Measurements from ENCODE around the gene XCR1. TPM values are rescaled to one million over a fixed set of nuclear protein-coding genes. Genes with fewer than 3 reads are reported as not detected.

Gene XCR1
- total and polyA plus RNA-seq, 2 donors (not counting 1 experiment from before 2014, with no cell fraction given): 0.01 TPM; not detected in 1

DNA sequence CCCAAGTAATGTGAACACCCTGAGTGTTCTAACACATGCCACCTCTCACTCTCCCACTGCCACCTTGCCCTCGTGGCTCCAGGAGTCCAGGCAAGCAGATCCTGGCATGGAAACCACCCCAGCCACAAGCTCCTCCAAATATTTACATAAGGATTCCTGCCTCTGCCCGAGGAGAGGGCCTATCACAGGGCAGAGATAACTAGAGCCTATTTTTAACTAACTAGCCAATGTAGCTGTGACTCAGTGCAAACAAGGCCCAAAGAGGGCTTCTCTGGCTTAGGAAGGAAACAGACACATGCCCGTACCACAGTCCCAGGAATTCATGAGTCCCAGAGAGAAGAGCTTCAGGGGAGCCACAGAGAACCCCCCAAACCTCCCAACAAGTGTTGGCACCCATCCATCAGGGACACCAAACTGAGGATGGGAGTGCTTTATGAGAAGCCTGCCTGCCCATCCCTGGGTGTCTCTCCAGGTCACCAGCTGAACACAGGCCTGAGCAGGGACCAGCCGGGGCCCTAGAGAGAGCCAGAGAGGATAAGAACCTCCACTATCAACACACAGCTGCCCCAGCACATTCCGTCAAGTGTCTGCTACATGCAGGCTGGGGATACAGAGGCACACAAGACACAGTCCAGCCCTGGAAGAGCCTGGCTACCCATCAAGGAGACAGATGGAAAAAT is 40.8 kb downstream of the XCR1 start:
- Mint-ChIP-seq H3K27ac (peak overlapping the region; percentile 57), H3K4me3 (no peak overlapping the region), H3K27me3 (no peaks in the 10 kb centered on the region), H3K4me1 (peaks cover 14% of the 10 kb centered on the region), H3K9me3 (ENCODE audit: insufficient read depth) (no peaks in the 10 kb centered on the region)
- intact Hi-C loops (cut with micrococcal nuclease): no loop called here
- TF ChIP-seq, protein P1, sequence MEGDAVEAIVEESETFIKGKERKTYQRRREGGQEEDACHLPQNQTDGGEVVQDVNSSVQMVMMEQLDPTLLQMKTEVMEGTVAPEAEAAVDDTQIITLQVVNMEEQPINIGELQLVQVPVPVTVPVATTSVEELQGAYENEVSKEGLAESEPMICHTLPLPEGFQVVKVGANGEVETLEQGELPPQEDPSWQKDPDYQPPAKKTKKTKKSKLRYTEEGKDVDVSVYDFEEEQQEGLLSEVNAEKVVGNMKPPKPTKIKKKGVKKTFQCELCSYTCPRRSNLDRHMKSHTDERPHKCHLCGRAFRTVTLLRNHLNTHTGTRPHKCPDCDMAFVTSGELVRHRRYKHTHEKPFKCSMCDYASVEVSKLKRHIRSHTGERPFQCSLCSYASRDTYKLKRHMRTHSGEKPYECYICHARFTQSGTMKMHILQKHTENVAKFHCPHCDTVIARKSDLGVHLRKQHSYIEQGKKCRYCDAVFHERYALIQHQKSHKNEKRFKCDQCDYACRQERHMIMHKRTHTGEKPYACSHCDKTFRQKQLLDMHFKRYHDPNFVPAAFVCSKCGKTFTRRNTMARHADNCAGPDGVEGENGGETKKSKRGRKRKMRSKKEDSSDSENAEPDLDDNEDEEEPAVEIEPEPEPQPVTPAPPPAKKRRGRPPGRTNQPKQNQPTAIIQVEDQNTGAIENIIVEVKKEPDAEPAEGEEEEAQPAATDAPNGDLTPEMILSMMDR (IDR thresholded peaks at IDR 0.05): no peak
- no peak for TF ChIP-seq EZH2 (IDR thresholded peaks at IDR 0.05; ENCODE audit: borderline replicate concordance, insufficient read depth, low read depth, low read length, poor library complexity, severe bottlenecking)
- 97% methylated on average over 5 of the region's 5 CpGs for WGBS (ENCODE audit: insufficient coverage)
- no peaks in the 10 kb centered on the region for H3K27me3 ChIP-seq (replicated peaks in 1 of 4; ENCODE audit: control extremely low read depth in 1 of 4, control insufficient read depth in 3 of 4, insufficient read depth in 4 of 4, low read length in 3 of 4)
- H3K27ac ChIP-seq (ENCODE audit: low read length in 2 of 2): no peak overlapping the region
- ChIA-PET CTCF (no interaction called here), POLR2A (no interaction called here)
- H3K9me3 ChIP-seq (ENCODE audit: control extremely low read depth in 1 of 3, control insufficient read depth in 2 of 3, insufficient read depth in 1 of 3, low read length in 2 of 3): no peaks in the 10 kb centered on the region
- H4K20me1 ChIP-seq (ENCODE audit: control insufficient read depth, insufficient read depth, low read length, poor library complexity, severe bottlenecking): peaks cover 26% of the 10 kb centered on the region
- H2AFZ ChIP-seq (ENCODE audit: insufficient read depth, low read depth, low read length, poor library complexity, severe bottlenecking): no peak overlapping the region
- no peak overlapping the region for H3K9ac ChIP-seq (ENCODE audit: low read length)
- H3K4me1 ChIP-seq (ENCODE audit: control insufficient read depth in 2 of 2, insufficient read depth in 2 of 2, low read length in 2 of 2): peaks cover 0 to 3% of the 10 kb centered on the region in 2 donors
- peaks cover 29% of the 10 kb centered on the region for H3K79me2 ChIP-seq (ENCODE audit: control insufficient read depth, insufficient read depth, low read length)
- no peak for ATAC-seq (ENCODE audit: low read depth)
- H3K4me3 ChIP-seq (ENCODE audit: control extremely low read depth in 1 of 5, extremely low read depth in 1 of 5, insufficient read depth in 1 of 5, low read depth in 2 of 5, low read length in 4 of 5): no peak overlapping the region
- DNase-seq: no peak
- H3K4me2 ChIP-seq (replicated peaks; ENCODE audit: low read depth, low read length, poor library complexity, severe bottlenecking): no peak overlapping the region
- peaks cover 7 to 34% of the 10 kb centered on the region in 2 experiments for H3K36me3 ChIP-seq (replicated peaks in 1 of 2; ENCODE audit: control extremely low read depth in 1 of 2, control insufficient read depth in 1 of 2, extremely low read depth in 1 of 2, insufficient read depth in 2 of 2, low read length in 1 of 2)

DNA sequence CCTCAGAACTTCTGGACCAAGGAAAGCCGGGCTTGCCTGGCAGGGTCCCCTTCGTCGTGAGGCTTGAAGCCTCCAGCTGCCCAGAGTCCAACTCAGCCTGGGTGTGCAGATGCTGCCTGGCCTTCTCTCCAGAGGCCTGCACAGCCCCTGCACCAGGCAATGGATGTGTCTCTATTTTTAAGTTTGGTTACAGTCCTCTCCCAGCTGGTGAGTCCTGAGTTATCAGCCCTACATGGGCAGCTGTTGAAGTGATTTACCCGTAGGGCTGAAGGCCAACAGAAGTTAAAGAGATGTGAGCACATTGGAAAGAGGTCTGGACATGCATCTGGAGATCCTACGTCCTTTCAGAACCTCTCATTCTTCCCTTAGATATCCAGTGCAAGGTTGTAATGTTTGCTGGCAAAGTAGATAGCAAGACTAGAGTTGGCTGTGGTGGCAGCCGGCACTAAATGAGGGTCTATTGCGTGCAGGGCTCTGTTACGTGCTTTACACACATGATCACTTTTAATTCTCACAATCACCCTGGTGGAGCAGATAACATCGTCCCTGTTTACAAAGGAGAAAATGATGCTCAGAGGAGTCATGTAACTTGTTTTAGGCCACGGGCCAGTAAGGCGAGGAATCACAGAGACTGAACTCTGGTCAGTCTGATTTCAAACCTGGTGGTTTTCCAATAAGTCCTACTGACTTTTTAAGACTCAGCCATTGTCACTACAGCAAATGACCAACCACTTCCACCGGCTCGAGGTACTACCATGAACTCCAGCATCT is 41.6 kb downstream of the XCR1 start:
- intact Hi-C loops (cut with micrococcal nuclease): no loop called here
- no peaks in the 10 kb centered on the region for H3K27me3 ChIP-seq (replicated peaks in 1 of 4; ENCODE audit: control extremely low read depth in 1 of 4, control insufficient read depth in 3 of 4, insufficient read depth in 4 of 4, low read length in 3 of 4)
- peaks cover 8 to 41% of the 10 kb centered on the region in 2 experiments for H3K36me3 ChIP-seq (replicated peaks in 1 of 2; ENCODE audit: control extremely low read depth in 1 of 2, control insufficient read depth in 1 of 2, extremely low read depth in 1 of 2, insufficient read depth in 2 of 2, low read length in 1 of 2)
- H2AFZ ChIP-seq (ENCODE audit: insufficient read depth, low read depth, low read length, poor library complexity, severe bottlenecking): no peak overlapping the region
- H3K4me2 ChIP-seq (replicated peaks; ENCODE audit: low read depth, low read length, poor library complexity, severe bottlenecking): no peak overlapping the region
- WGBS (ENCODE audit: insufficient coverage): 96% methylated on average over 10 of the region's 13 CpGs
- no peak for ATAC-seq (ENCODE audit: low read depth)
- H3K9me3 Mint-ChIP-seq (ENCODE audit: insufficient read depth): no peaks in the 10 kb centered on the region
- H3K9ac ChIP-seq (ENCODE audit: low read length): no peak overlapping the region
- no peak overlapping the region for H3K27ac ChIP-seq (ENCODE audit: low read length in 2 of 2)
- H3K4me1 ChIP-seq (ENCODE audit: control insufficient read depth in 2 of 2, insufficient read depth in 2 of 2, low read length in 2 of 2): no peaks in the 10 kb centered on the region
- TF ChIP-seq EZH2 (IDR thresholded peaks at IDR 0.05; ENCODE audit: borderline replicate concordance, insufficient read depth, low read depth, low read length, poor library complexity, severe bottlenecking): no peak
- TF ChIP-seq, protein P1 (IDR thresholded peaks at IDR 0.05): no peak
- no peaks in the 10 kb centered on the region for H3K9me3 ChIP-seq (ENCODE audit: control extremely low read depth in 1 of 3, control insufficient read depth in 2 of 3, insufficient read depth in 1 of 3, low read length in 2 of 3)
- CTCF ChIA-PET: no interaction called here
- peaks cover 26% of the 10 kb centered on the region for H4K20me1 ChIP-seq (ENCODE audit: control insufficient read depth, insufficient read depth, low read length, poor library complexity, severe bottlenecking)
- peaks cover 15% of the 10 kb centered on the region for H3K4me1 Mint-ChIP-seq
- POLR2A ChIA-PET: no interaction called here
- no peak for DNase-seq
- no peak overlapping the region for H3K27ac Mint-ChIP-seq
- H3K27me3 Mint-ChIP-seq: no peaks in the 10 kb centered on the region
- H3K4me3 ChIP-seq (ENCODE audit: control extremely low read depth in 1 of 5, extremely low read depth in 1 of 5, insufficient read depth in 1 of 5, low read depth in 2 of 5, low read length in 4 of 5): no peak overlapping the region
- peaks cover 26% of the 10 kb centered on the region for H3K79me2 ChIP-seq (ENCODE audit: control insufficient read depth, insufficient read depth, low read length)
- no peak overlapping the region for H3K4me3 Mint-ChIP-seq

Measured in B cell (primary cell).